Stimulated activated CD4-positive, alpha-beta T cell treated with anti-CD3 and anti-CD28 coated beads, Interleukin-4, amount 100 ng/mL, for 1 hour (primary cell): ENCODE data around the gene SAMD5.

Experiments used
- DNase-seq: peaks from one replicate; pipeline ENCODE4 v3.0.0-alpha.2; 2020

The SAMD5 gene

GRCh38 chr6:147567141-147567805 is 58.8 kb downstream of the SAMD5 start:
- DNase-seq = no peak

DNA sequence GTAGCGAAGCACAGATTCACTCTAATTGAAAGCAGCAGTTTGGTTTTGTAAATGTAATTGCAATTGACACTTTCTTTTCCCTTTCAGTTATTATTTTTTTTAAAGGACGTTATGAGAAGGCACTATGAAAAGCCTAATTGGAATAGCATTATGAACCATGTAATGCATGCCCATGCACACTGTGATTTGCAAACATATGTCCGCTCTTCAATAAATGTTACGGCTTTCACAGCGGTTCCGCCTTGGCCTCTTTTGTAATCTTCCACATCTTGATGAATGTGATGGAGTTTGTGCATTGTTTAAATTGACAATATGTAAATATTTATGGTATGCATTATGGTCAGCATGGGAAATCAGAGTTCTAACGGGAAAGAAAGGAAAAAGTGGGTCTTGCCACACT is 61.3 kb downstream of the SAMD5 start:
- no peak for DNase-seq

DNA sequence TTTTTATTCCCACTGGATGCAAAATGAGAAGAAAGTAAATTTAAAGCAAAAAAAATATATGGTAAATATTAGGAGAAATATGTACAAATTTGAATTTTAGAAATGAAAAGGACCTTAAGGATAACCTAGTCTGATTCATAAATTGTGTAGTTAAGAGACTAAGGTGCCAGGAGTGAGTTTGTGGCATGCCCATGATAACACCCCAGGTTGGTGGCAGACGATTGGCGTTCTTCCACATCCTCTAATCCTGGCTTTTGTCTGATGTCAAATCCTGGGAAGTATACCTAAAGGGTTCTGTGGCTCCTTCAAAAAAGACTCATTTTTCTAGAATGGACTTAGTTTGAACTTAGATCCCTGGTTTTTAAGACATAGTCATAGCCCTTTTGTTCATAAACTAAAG is 62.2 kb downstream of the SAMD5 start:
- no peak for DNase-seq

- DNase-seq = no peak
Observed at GRCh38 chr6:147577488-147577887, 69.0 kb downstream of the SAMD5 start.

GRCh38 chr6:147578159-147578558 is 69.7 kb downstream of the SAMD5 start:
- DNase-seq = no peak

GRCh38 chr6:147578883-147579282 is 70.4 kb downstream of the SAMD5 start:
- DNase-seq = no peak

- no peak for DNase-seq
Observed at GRCh38 chr6:147579667-147580066, 71.2 kb downstream of the SAMD5 start.

GRCh38 chr6:147582991-147583390 is 74.5 kb downstream of the SAMD5 start:
- no peak for DNase-seq

DNA sequence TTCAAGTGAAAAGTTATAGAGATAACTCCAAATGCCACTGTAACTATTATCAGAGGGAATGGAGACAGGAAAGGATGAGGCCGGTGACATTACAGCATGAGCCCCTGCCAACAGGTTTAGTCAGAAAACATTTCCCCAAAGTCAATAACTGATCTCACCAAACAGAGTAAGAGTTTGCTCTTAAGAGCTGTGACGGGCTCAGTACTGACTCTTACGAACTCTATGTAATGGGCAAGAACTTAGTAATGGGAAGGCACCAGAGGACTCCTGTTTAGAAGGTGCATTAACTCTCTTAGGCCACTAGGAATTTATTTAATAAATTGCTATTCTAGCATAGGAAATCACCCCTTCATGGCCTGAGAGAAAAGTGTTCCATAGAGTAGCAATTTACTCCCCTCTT is 76.8 kb downstream of the SAMD5 start:
- no peak for DNase-seq

- no peak for DNase-seq
Observed at GRCh38 chr6:147586044-147586443, 77.6 kb downstream of the SAMD5 start.

DNA sequence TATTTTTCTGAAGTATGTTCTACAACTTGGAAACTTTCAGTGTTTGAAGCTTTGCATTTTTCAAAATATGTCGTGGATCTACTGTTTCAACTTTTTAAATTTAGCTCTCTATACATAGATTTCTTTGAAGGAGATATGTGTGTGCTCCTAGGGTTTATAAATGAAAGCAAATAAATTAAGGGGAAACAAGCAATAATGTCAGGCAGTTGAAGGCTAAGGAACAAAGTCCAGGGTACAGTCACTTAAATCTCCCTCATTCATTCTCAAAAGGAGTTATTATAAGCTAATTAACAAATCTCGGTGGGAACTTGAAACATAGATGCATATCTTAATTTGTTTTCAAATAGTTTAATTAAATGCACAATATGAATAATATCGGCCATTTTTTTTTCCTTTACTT is 79.4 kb downstream of the SAMD5 start:
- DNase-seq = no peak

- DNase-seq = no peak
Observed at GRCh38 chr6:147588469-147588868, 80.0 kb downstream of the SAMD5 start.

- no peak for DNase-seq
Observed at GRCh38 chr6:147589739-147590250, 81.3 kb downstream of the SAMD5 start.

DNA sequence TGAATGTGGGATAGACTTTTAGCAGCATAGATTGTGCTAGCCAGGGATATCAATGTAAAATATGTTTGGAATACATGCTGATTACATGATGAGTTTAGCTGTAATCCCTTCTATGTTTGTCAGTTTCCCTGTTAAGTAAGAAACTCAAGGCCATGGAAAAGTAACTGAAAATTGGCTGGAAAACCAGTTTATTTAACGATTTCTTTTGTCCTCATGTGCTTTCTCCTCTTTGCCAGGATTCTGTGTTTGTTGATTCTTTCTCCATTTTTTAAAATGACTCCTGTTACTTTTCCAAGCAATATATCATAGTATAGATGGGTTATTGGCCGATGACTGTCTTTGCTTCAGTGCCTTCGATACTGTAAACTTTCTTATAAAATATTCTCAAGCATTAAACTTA is 87.5 kb downstream of the SAMD5 start:
- DNase-seq = no peak

- DNase-seq = no peak
Observed at GRCh38 chr6:147603392-147604081, 95.0 kb downstream of the SAMD5 start.

GRCh38 chr6:147604373-147604772 is 95.9 kb downstream of the SAMD5 start:
- no peak for DNase-seq

DNA sequence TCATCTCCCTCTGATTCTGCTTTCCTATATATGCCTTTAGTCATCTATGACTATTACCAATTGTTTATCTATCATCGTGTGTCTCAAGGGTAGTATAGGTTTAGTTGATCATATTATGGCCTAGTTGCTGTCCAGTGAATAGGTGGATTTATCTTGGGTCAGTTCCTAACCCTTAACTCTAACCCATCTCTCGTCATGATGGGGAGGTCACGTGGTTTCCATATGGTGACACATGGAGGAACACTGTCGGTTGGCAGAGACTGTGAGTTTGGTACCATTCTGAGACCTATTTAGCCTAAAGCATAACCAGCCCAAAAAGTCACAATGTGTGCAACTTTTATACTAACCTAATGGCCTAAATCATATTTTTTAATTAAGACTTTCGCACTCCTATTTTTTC is 103.5 kb downstream of the SAMD5 start:
- DNase-seq = no peak

DNA sequence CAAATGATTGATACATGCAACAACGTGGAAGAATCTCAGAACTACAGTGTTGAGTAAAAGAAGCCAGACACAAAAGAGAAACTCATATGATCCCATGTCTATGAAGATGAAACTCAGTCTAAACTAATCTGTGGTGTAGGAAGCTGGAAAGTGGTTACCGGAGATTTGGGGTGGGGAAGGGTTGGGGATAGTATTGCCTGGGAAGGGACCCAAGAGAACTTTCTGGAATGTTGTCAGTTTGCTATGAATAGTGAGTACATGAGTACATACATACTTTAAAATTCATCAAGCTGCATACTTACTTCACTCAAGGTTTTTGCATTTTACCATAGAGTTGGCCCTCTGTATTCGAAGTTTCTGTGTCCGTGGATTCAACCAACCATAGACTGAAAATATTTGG is 106.0 kb downstream of the SAMD5 start:
- DNase-seq = no peak

DNA sequence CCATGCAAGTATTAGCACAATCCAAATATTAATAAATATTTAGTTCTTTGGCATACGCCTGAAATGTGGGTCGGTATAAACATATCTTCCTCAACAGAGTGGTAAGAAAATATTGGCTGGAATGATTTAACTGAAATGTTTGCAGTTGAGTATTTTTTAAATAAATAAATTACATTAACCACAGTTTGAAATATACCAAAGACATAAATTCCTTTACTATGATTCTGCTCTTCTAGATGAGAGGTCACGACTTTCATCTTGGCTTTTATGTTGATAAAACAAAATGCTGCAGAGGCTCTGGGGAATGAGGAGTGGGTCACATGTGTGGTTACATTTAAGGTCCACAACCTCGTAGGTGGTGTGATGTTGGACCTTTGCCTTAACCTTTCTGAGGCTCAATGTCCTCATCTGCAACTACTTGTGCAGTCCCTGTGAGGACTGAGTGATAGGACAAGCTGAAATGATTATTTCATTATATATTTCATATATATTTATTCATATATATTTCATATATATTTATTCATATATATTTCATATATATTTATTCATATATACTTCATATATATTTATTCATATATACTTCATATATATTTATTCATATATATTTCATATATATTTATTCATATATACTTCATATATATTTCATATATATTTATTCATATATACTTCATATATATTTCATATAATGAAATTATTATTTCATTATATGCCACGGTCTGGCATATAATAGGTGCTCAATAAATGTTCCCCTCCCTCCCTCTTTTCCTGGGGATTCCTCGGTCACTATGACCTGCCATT is 107.4 kb downstream of the SAMD5 start:
- DNase-seq = no peak

DNA sequence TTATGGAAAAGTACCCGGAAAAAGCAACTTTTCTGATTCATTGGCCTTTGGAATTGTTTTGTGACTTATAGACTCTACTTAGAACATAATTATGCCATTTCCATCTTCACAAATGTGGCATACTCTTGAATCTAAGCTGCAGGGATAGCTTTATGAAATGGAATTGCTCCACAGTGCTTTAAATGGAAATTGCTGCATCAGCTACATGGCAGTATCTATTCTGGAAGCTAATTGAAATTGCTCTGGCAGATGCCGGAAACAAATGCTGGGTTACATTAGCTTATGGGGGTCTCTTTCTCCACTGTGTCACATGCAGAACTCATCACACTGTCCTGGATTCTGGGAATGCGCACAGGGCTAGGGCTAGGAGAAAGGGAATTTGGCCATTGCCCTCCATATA is 108.9 kb downstream of the SAMD5 start:
- DNase-seq = no peak

GRCh38 chr6:147618457-147618856 is 110.0 kb downstream of the SAMD5 start:
- no peak for DNase-seq

GRCh38 chr6:147618927-147619326 is 110.4 kb downstream of the SAMD5 start:
- DNase-seq = no peak
